Stimulated activated CD8-positive, alpha-beta memory T cell treated with anti-CD3 and anti-CD28 coated beads, Interleukin-4, amount 100 ng/mL, for 24 hours (primary cell): ENCODE data around the gene MAP2.
"Not testable (repeated sequence)": the region's sequence is repeated elsewhere in the genome, so short reads cannot be mapped to it uniquely, and the experiment has no call there.

ENCODE experiments used
- DNase-seq: peaks from one replicate; pipeline ENCODE4 v3.0.0-alpha.2; 2020; ENCODE audit warnings: low read depth

The MAP2 gene

DNA sequence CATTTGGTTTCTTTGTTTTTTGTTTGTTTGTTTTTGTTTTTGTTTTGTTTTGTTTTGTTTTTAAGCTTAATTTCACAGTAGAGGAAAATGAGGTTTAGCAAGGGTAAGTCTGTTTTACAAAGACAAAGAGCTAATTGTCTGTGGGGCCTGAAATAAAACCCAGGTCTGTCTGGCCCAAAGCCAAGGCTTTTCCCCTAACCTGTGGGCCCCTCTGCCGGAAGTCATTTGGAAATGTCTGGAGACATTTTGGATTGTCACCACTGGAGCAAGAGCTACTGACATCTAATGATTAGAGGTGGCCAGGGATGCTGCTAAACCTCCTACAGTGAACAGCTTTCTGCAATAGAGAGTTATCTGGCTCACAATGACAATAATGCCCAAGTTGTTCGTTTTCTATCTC lies 167.2 kb downstream of the MAP2 start:
- no peak for DNase-seq

DNA sequence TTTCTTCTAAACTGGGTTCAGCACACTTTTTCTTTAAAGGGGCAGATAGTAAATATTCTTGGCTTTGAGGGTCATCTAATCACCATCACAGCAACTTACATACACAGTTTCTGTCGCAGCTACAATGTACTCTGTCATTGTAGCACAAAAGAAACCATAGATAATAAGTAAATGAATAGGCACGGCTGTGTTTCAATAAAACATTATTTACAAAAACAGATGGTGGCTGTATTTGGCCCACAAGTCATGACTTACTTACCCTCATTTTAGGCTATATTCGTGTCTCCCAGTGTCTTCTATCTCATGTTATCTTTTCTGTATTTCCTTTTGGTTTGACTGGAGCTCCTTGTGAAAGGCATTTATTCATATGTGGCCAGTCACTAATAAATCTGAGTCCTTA lies 168.3 kb downstream of the MAP2 start:
- DNase-seq, result no peak

DNA sequence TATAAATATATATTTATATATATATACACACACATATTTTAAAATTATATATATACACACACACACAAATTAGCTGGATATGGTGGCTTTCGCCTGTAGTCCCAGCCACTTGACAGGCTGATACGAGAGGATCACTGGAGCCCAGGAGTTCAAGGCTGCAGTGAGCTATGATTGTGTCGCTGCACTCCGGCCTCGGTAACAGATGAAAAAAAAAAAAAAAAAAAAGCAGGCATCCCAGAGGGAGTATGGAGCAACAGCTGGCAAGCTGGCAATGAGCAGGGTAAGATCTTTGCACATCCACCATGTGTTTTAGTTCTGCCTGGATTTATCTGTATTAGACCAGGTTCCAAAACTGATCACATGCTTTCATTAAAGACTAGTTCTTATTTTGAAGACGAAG lies 170.1 kb downstream of the MAP2 start:
- DNase-seq, result no peak

DNA sequence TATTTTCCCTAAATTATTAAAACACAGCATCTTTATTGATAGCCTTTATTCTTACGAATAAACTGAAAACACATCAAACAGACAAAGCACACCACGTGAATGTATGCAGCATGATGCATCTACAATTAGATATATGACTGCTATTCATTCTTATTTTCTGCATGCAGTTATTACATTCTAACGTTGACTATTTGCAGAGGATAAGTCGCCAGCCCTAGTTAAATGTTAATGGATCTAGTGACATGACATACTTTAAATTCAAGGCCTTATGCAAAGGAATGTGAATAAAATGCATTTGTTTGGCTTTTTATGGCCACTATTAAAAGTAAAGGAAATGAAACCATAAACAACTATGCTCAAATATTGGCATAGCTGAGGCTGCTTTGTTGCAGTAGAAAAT lies 172.4 kb downstream of the MAP2 start:
- DNase-seq, result no peak

DNA sequence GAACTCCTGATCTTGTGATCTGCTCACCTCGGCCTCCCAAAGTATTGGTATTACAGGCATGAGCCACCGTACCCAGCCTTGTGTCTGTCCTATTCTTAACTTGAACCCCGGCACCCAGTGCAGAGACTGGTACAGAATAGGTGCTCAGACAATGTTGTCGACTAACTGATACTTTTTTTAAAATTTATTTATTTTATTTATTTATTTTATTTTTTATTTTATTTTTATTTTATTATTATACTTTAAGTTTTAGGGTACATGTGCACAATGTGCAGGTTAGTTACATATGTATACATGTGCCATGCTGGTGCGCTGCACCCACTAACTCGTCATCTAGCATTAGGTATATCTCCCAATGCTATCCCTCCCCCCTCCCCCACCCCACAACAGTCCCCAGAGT lies 174.4 kb downstream of the MAP2 start:
- not testable (repeated sequence) for DNase-seq

DNA sequence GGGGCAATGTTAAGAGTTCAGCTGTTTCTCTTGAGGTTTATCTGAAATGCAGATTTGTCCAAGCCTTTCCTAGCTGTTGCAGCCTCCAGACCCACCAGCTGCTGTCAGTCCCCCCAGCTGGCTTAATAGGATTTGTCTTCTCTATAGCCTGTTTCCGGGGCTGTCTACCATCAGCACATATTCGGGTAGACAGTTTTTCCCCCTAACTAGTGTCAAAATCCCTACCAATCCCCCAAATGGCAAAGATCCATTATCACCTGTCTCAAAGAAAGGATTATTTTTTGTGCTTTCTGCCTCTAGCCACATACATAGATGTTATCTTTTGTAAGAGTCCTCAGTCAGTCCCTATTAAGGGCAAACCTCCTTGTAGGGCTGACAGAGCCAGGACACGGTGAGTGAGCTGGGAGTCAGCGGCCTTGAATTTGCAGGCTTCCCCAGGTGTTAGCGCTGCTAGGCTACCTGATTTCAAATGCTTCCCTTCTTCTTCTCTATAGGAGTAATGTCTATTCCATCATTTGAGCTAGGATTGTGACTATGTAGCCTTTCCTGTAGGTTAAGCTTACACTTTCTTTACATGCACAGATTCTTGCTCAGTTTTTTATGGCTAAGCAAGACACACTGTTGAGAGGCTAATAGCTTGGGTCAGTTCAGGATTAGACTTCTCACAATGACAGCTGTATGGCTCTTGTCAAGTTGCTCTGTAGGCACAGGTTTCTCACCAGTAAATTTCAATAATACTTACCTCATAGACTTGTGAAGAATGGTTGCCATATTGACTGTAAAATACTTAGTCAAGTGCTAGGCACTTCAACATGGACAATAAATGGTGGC lies 176.7 kb downstream of the MAP2 start:
- no peak for DNase-seq

DNA sequence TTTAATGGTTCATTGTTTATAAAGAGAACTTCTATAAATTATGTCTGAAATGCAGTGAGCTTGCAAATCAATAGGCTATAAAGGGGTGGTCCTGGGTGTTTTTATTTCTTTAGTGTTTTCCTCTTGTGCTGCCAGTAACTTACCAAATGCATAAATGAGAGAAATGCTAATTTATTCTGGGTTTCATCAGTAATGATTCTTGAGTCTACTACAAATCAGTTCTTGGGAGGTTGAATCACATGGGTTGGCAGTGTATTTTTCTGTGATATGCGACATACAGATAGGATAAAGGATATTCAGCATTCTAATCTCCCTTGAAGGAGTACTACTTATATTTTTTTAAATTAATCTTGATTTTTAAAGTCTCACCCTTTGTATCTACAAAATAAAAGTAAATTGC lies 177.7 kb downstream of the MAP2 start:
- DNase-seq, result no peak

DNA sequence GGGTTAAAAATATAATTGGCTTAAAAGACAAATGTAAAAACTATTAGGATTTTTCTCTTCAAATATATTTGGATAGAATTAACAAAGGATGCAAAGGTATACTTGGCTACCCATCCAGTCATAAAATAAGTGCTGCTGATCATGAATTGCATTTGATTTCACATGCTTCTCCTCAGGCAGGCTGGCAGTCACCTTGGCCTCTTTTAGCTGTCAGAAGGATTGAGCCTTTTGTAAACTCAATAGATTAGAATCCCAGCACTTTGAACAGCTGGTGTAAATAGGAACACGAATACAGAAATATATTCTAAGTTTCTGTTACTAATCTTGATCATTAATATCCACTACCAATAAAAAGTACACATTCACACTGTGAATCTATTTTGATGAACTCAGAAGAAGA lies 178.4 kb downstream of the MAP2 start:
- DNase-seq, result no peak

DNA sequence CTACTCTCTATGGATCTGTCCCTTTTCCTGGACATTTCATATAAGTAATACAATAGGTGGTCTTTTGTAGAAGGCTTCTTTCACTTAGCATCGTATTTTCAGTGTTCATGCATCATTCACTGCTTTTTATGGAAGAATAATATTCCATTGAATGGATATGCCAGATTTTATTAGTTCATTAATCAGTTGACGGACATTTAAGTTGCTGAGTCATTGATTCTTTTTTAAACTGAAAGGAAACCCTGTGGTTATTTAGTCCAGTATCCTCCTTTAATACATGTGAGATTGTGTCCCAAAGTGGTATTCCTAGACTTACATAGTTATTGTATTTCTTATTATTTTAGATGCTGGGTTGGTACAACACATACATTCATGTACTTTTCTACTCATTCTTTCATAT lies 185.7 kb downstream of the MAP2 start:
- DNase-seq, result no peak

DNA sequence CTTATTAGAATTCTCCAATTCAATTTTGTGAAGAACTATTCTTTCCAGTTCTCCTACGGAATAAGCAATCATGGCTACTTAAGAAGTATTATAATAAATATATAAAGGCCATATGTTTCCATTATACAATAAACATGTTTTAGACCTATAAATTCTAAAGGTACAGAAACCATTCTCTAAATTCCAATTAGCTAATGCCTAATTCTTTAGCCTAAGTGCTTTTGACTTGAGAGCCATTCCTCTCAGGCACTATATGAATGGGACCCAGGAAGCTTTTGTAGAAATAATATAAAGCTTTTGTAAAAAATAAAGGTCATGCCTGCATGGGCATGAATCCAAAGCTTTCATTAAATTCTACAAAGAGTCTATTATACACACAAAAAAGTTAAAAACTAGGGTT lies 186.8 kb downstream of the MAP2 start:
- no peak for DNase-seq

DNA sequence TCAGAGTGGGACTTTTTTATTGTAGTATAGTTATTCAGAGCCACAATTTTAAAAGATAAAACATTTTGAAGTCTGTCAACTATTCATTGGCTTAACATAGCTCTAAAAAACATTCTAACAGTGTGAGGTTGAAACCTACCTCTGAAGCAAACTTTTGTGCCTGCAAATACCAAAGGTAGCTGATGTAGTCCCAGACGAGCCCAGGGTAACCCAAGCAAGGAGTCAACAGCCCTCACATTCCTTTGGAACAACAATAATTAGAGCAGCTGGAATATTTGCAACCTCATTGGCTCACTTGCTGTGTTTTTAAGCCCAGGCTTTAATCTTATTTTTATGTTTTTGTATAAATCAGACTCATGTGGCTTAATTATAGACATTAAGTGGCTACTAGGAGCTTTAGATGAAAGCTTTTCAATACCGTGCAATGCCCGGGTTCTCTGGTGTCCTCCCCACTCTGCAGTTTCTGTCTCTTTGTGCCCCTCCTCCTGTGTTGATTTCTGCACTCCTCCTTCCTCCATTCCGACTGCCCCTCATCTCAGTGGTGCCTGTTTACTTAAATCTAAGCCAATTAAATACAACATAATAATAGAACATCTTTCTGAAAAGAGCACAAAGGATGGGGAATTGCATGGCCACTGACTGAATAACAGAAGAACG lies 189.9 kb downstream of the MAP2 start:
- no peak for DNase-seq

DNA sequence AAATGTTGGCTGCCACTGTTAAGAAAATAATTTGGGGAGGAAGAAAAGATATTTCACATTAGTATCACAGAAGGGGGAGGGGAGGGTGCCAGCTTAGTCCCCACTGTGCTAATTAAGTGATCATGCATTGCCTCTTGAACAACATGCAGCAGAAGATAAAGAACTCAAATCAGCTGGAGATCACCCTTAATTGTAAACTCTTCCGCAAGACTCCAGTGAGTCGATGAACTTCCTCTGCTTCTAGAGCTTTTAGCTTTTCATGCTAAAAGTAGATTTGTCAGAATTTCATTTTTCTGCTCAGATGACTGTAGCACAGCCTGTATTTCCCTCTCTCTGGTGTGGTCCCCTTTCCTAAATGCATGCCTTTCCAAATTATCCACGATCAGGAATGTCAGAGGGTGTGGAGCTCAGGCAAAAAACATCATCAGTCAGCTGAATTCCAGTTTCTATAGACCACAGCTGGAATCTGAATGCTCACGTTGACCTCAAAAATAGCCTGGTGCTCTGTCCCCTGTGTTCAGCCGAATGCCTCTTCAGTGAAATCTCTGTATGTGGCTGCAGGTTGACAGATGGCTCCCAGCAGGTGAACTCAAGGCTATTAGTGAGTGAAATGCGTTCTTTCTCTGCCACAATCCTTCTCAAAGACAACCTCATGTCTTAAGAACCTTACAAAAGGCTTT lies 191.0 kb downstream of the MAP2 start:
- no peak for DNase-seq

DNA sequence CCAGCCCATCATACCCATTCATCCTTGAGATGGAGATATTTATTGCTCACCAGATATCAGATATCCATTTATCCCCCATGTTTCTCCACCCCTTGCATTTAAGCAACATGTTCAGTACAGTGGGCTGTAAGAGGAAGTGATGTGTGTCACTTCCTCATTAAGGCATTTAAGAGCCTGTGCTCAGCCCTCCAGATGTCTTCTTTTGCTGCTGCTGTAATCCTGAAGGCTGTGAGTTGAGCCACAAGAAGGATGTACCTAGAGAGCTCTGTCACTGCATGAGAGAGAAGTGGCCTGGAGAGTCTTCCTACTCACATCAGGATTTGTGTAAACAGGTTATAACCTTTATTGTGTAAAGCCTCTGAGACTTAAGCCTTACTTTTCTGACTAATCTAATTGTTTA lies 195.9 kb downstream of the MAP2 start:
- no peak for DNase-seq

DNA sequence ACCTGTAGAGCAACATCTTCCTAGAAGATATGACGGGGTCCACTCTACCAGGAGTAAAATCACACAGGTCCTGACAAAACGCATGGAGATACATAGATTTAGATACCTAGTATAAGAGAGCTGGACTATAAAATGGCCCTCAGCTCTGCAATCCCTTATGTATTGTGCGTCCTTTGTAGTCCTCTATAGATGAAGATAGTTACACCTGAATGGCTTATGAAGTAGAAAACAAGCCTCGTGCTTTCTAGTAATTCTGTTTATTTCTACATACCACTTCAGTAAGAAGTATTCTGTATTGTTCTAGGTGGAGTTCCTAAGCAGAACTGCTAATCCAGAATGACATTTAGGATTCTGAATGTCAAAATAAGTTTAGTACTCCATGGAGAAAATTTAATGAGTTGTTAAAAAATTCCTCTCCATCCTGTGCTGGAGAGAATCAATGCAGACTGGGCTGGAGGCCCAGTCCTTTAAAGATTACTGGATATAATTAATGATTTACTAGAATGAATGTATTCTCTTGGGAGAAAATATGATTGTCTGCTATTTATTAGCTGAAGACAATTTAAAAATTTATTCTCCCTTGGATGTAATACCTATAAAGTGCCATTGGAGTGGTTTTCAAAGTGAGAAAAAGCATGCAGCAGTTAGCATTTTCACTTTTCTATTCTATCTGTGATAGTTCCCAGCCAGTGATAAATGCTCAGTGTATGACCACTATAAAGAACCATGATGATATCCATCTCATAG lies 200.5 kb downstream of the MAP2 start:
- no peak for DNase-seq

DNA sequence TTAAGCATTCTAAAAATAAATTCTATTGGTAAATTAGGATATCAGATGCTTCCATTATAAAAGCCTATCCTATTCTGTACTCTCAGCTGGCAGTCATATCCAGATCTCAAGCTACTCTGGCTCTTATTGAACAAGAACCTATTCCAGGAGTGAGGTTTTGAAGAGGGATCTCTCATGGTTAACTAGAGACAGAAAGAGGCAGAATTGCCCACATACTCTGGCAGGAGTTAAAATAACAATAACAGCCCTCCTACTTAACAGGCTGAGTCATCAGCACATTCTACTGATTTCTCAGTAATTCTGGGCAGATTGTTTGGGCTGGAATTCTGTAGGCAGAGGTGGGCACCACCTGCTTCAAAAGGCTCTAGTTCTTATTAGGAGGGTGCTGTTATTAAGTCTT lies 205.8 kb downstream of the MAP2 start:
- no peak for DNase-seq

DNA sequence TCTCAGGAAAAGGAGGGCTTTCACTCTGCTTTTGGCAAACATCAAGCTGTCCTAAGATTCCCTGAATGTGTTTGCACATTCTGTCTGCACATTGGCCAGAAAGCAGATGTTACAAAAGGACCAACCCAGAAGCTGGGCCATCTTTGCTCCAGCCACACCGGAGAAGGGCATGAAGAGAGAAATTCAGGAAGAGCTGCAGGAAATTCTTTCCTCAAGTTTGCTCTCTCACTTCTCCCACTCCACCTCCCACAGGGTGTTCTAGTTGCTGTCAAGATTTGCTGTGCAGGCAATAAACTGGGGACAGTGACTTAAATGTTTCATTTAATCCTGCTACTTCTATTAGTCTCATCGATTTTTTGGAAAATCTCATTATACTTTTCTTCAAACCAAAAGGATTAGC lies 210.1 kb downstream of the MAP2 start:
- DNase-seq, result no peak

DNA sequence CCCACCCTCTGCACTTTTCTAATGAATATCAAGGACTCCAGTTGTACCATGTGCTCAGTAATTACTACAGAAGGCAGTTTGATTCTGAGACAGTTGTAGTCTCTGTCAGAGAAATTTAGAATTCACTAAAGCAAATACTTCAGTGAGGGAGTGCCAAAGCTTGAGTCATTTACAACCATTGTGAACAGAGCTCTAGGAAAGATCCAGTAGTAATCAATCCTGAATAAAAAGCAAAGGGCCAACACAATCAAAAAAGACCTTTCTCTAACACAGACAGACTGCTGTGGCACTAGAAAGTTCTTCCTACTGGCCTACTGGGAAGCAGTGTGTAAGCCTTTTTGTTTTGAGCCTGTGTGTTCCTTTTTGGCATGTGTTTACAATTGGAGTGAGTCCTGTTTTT lies 212.2 kb downstream of the MAP2 start:
- no peak for DNase-seq

DNA sequence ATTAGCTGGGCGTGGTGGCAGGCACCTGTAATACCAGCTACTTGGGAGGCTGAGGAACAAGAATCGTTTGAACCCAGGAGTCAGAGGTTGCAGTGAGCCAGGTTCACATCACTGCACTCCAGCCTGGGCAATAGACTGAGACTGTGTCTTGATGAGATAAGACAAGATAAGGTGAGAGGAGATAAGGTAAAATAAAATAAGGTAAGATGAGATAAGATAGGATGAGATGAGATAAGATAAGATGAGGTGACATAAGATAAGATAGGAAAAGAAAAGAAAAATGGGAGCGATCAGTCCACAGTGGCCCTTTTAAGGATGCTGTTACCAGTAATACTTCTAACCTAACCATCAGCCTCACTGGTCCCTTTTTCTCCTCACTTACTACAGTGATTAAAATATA lies 213.4 kb downstream of the MAP2 start:
- no peak for DNase-seq

DNA sequence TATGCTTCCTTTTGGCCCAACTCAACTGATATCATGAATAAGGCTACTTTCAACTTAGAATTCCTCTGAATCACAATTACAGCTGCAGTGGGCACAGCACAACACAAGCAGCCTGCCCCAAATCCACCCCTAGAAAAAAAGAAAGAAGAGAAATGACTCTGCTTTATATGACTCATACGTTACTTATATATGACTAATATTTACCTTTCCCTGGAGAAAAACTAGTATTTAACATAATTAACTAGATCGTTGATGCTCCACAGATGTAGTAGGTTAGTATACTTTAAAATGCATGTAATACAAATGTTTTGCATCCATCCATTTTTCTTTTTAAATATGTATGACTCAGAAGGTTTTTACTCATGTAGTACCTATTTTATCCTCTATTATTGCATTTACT lies 214.5 kb downstream of the MAP2 start:
- DNase-seq, result no peak

DNA sequence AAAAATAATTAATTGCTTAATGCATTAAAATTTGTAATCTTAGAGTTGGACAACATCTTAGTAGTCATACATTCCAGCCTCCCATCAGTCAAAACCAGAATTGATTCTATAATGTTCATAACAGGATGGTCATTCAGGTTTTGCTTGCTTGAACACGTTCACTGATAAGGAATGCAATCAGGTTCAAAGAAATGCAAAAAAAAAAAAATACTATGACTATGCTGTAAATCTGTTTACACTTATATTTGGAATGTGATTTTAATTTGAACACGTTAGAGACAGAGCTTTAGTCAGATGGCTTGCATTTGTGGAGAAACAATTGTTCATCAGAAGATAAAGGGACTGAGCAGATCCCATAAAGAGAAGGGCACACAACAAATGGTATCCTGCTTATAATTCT lies 216.5 kb downstream of the MAP2 start:
- no peak for DNase-seq

DNA sequence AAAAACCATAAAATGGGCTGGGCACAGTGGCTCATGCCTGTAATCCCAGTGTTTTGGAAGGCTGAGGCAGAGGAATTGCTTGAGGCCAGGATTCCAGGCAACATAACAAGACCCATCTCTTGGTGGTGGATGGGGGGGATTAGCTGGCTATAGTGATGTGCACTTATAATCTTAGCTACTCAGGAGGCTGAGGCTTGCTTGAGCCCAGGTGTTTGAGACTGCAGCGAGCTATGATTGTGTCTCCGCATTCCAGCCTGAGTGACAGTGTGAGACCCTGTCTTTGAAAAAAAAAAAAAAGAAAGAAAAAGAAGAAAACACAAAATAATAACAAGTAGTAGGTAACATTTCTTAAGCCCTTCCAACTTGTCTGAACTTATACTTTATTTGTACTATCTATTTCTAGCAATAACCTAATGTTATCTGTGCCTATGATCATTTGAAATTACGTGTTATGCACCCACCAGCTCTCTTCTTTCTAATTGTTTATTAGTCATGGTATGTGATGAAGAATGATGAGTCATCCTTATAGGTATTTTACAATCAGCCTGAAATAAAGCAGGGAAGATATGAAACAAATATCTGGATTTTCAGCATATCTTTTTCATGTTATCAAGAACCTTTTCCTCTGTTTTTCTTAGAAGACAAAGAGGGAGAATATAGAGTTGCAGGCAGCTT lies 218.4 kb downstream of the MAP2 start:
- no peak for DNase-seq

DNA sequence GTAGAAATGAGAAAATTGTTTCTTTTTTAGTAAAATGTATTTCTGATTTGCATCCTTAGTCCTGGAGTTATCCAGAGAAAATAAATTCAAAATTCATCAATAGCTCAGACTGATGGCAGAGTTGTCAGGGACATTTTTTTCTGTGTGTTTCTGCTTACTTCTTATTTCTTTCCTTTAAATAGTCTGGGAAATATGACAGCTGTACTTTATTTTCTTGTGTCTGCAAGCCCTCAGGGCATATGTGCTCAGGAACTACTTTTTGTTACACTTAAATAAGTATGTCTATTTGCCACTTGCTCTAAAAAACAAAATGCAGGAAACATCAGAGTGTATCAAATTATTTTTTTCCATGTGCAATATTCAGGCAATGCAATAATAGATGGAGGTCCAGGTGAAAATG lies 221.0 kb downstream of the MAP2 start:
- no peak for DNase-seq
